Panc1 (cell line): ENCODE results near the gene RUNX1. TPM values are rescaled to one million over a fixed set of nuclear protein-coding genes. Genes with fewer than 3 reads are reported as not detected.

Experiments used
- ATAC-seq: fragments of 200-7000 bp; cut with Tn5 transposase; 2 replicates; pipeline ENCODE4 v1.9.1; 2020; ENCODE audit warnings: mild to moderate bottlenecking, moderate library complexity
- BruUV-seq: library from RNA; stranded (reverse); fragments of 400-500 nt; replicated peaks from 2 replicates; lab custom pipeline; 2021; lab: Mats Ljungman, UMichigan
- CTCF ChIA-PET: fragments of 300-600 bp; sonication (Branson Sonifier 250); formaldehyde crosslinking; loops from one replicate; lab custom pipeline; 2022; ENCODE audit warnings: antibody characterized with exemption; lab: Charles Lee
- POLR2A ChIA-PET: fragments of 300-600 bp; sonication (Branson Sonifier 250); formaldehyde crosslinking; loops from one replicate; lab custom pipeline; 2022; ENCODE audit warnings: antibody characterized with exemption; lab: Charles Lee
- DNase-seq: peaks from one replicate; pipeline ENCODE4 v3.0.0-alpha.2; 2010; ENCODE audit warnings: low read depth, low spot score
- H3K27ac ChIP-seq: 2 replicates; pipeline ENCODE4 v1.5.1; 2011; ENCODE audit warnings: mild to moderate bottlenecking, low read length, inconsistent platforms
- H3K27me3 ChIP-seq: fragments of 200-500 bp; sonication (Bioruptor generic); 2 replicates; pipeline ENCODE4 v1.6.0; 2014; ENCODE audit warnings: low read length, inconsistent platforms; ENCODE audit not compliant: control insufficient read depth, insufficient read depth
- H3K36me3 ChIP-seq: fragments of 200-500 bp; sonication (Bioruptor generic); 2 replicates; pipeline ENCODE4 v1.5.1; 2014; ENCODE audit warnings: inconsistent platforms, mild to moderate bottlenecking, low read length, moderate library complexity; ENCODE audit not compliant: control insufficient read depth, insufficient read depth
- H3K4me1 ChIP-seq: 2 replicates; pipeline ENCODE4 v1.5.1; 2011; ENCODE audit warnings: inconsistent platforms, mild to moderate bottlenecking, low read length, moderate library complexity; ENCODE audit not compliant: control insufficient read depth, insufficient read depth
- H3K4me3 ChIP-seq, 2 experiments: 2 replicates each; pipeline ENCODE4 v1.5.1; 2011 to 2012; ENCODE audit warnings: low read depth in 2 of 2, low read length in 2 of 2, mild to moderate bottlenecking in 2 of 2, inconsistent platforms in 1 of 2, moderate library complexity in 1 of 2
- H3K9me3 ChIP-seq: fragments of 200-500 bp; sonication (Bioruptor generic); 2 replicates; pipeline ENCODE4 v1.5.1; 2014; ENCODE audit warnings: low read depth, mild to moderate bottlenecking, inconsistent platforms, low read length, moderate library complexity; ENCODE audit not compliant: control insufficient read depth, insufficient read depth
- CTCF ChIP-seq: fragments of 450-650 bp; IDR thresholded peaks from 2 replicates; pipeline ENCODE4 v1.5.1; 2017; ENCODE audit warnings: mild to moderate bottlenecking
- POLR2AphosphoS5 ChIP-seq: IDR thresholded peaks from 2 replicates; pipeline ENCODE4 v1.6.1; 2012; ENCODE audit warnings: mild to moderate bottlenecking, low read depth, low read length, moderate library complexity
- SIN3A ChIP-seq: IDR thresholded peaks from 2 replicates; pipeline ENCODE4 v1.6.1; 2012; ENCODE audit warnings: low read depth, mild to moderate bottlenecking, low read length, moderate library complexity, borderline replicate concordance; ENCODE audit not compliant: insufficient read depth
- TCF7L2 ChIP-seq: IDR thresholded peaks from 2 replicates; pipeline ENCODE4 v1.6.1; 2011; ENCODE audit warnings: mild to moderate bottlenecking, low read depth, low read length, inconsistent platforms
- in situ Hi-C: cut with HindIII; loops from 2 replicates; pipeline ENCODE4 v1.10.0; 2016; ENCODE audit warnings: low sequenced_read_pairs, low pct_unique_long_range_greater_than_20kb
- intact Hi-C: fragments of 100-400 bp; cut with micrococcal nuclease; formaldehyde crosslinking; loops from one replicate; pipeline ENCODE4 v1.10.0; 2022; ENCODE audit not compliant: unreplicated experiment
- total RNA-seq: library from RNA; stranded (reverse); gene quantifications from one replicate; pipeline ENCODE4 v1.2.1, GENCODE V29; 2021; ENCODE audit not compliant: unreplicated experiment
- TF ChIP-seq, protein P1 (sequence below), 2 experiments: IDR thresholded peaks; 2 replicates each; pipeline ENCODE4 v1.6.1; 2011 to 2012; ENCODE audit warnings: low read depth in 2 of 2, control low read depth in 1 of 2, low read length in 1 of 2, mild to moderate bottlenecking in 1 of 2, moderate library complexity in 1 of 2; ENCODE audit not compliant: insufficient read depth in 1 of 2

The RUNX1 gene
- total RNA-seq, 1 experiment from 2014 or later = 22.4 TPM

DNA sequence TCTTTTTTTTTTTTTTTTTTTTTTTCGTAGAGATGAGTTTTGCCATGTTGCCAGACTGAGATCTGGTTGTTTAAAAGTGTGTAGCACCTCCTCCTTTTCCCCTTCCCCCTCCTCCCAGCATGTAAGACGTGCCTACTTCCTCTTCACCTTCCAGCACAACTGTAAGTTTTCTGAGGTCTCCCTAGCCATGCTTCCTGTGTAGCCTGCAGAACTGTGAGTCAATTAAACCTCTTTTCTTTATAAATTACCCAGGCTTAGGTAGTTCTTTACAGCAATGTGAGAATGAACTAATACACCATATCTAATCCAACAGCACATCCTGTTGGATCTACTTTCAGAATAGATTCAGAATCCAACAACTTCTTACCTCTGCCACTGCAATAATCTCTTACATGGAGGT is 269.2 kb downstream of the RUNX1 start:
- intact Hi-C loops = no loop called here
- Histone ChIP-seq H3K36me3 (no peaks in the 10 kb centered on the region), H3K27me3 (no peaks in the 10 kb centered on the region), H3K4me1 (no peaks in the 10 kb centered on the region), H3K4me3 (no peak overlapping the region), H3K9me3 (no peaks in the 10 kb centered on the region), H3K27ac (no peak overlapping the region)
- BruUV-seq = no TSS peak
- ChIA-PET POLR2A (no interaction called here), CTCF (no interaction called here)
- ATAC-seq = no peak
- no peak for DNase-seq
- in situ Hi-C loops = no loop called here
- TF ChIP-seq CTCF (no peak), SIN3A (no peak), TCF7L2 (no peak), POLR2AphosphoS5 (no peak)
- TF ChIP-seq, protein P1, sequence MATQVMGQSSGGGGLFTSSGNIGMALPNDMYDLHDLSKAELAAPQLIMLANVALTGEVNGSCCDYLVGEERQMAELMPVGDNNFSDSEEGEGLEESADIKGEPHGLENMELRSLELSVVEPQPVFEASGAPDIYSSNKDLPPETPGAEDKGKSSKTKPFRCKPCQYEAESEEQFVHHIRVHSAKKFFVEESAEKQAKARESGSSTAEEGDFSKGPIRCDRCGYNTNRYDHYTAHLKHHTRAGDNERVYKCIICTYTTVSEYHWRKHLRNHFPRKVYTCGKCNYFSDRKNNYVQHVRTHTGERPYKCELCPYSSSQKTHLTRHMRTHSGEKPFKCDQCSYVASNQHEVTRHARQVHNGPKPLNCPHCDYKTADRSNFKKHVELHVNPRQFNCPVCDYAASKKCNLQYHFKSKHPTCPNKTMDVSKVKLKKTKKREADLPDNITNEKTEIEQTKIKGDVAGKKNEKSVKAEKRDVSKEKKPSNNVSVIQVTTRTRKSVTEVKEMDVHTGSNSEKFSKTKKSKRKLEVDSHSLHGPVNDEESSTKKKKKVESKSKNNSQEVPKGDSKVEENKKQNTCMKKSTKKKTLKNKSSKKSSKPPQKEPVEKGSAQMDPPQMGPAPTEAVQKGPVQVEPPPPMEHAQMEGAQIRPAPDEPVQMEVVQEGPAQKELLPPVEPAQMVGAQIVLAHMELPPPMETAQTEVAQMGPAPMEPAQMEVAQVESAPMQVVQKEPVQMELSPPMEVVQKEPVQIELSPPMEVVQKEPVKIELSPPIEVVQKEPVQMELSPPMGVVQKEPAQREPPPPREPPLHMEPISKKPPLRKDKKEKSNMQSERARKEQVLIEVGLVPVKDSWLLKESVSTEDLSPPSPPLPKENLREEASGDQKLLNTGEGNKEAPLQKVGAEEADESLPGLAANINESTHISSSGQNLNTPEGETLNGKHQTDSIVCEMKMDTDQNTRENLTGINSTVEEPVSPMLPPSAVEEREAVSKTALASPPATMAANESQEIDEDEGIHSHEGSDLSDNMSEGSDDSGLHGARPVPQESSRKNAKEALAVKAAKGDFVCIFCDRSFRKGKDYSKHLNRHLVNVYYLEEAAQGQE (IDR thresholded peaks at IDR 0.05; ENCODE audit: insufficient read depth in 1 of 2, low read depth in 2 of 2, low read length in 1 of 2) = no peak

DNA sequence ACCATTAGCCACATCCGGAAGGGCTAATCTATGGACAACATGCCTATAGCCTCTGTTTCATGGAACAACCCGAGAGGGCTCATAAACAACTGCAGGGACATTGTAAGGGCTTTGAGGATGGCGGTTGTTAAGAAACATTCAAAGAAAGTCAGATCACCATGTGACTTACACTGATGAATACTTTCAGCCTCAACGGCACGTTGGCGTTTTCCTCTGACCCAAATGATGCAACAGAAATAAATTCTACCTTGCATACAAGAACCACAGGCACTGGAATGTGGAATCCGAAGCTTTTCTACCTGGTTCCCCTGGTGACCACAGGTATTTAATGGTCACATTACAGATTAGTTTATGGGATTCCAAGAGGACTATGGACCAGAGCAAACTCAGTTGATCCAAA is 273.3 kb downstream of the RUNX1 start:
- CTCF ChIA-PET = no interaction called here
- BruUV-seq = no TSS peak
- H3K27me3 ChIP-seq = no peaks in the 10 kb centered on the region
- no peaks in the 10 kb centered on the region for H3K4me1 ChIP-seq
- H3K36me3 ChIP-seq = no peaks in the 10 kb centered on the region
- no peak overlapping the region for H3K27ac ChIP-seq
- POLR2A ChIA-PET = no interaction called here
- DNase-seq (no peak), ATAC-seq (no peak)
- intact Hi-C loops (no loop called here), in situ Hi-C loops (no loop called here)
- no peaks in the 10 kb centered on the region for H3K9me3 ChIP-seq
- H3K4me3 ChIP-seq = no peak overlapping the region
- TF ChIP-seq SIN3A (no peak), TCF7L2 (no peak)
- TF ChIP-seq, protein P1 (IDR thresholded peaks at IDR 0.05; ENCODE audit: insufficient read depth in 1 of 2, low read depth in 2 of 2, low read length in 1 of 2) = no peak
